HG03565 (cell line): ENCODE results near the gene ADRA2B.
"Not testable (repeated sequence)": the region's sequence is repeated elsewhere in the genome, so short reads cannot be mapped to it uniquely, and the experiment has no call there.

Experiments used
- ATAC-seq: cut with Tn5 transposase; IDR thresholded peaks from one replicate; pipeline ENCODE4 v1.9.1; 2021; ENCODE audit warnings: mild to moderate bottlenecking, moderate library complexity; ENCODE audit not compliant: unreplicated experiment

ADRA2B gene

GRCh38 chr2:96071977-96072491 lies 44.3 kb downstream of the ADRA2B start:
- not testable (repeated sequence) for ATAC-seq

- ATAC-seq: not testable (repeated sequence)
These were observed 45.0 kb downstream of the ADRA2B start for GRCh38 chr2:96071087-96071976.

GRCh38 chr2:96070351-96070750 lies 46.0 kb downstream of the ADRA2B start:
- ATAC-seq: not testable (repeated sequence)

DNA sequence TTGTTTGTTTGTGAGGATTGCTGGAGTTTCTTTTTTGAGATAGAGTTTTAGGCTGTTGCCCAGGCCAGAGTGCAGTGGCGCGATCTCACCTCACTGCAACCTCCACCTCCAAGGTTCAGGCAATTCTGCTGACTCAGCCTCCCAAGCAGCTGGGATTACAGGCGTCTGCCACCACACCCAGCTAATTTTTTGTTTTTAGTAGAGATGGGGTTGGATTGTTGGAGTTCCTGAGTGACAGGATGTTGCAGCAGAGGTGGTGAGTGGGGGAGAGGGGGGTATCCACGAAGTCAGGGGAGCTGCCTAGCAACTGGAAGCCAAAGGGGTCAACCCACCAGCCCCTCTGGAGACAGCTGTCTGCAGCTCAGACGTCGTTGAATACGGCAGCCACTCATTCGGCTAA lies 46.5 kb downstream of the ADRA2B start:
- not testable (repeated sequence) for ATAC-seq

GRCh38 chr2:96067902-96068581 lies 48.3 kb downstream of the ADRA2B start:
- ATAC-seq: not testable (repeated sequence)

DNA sequence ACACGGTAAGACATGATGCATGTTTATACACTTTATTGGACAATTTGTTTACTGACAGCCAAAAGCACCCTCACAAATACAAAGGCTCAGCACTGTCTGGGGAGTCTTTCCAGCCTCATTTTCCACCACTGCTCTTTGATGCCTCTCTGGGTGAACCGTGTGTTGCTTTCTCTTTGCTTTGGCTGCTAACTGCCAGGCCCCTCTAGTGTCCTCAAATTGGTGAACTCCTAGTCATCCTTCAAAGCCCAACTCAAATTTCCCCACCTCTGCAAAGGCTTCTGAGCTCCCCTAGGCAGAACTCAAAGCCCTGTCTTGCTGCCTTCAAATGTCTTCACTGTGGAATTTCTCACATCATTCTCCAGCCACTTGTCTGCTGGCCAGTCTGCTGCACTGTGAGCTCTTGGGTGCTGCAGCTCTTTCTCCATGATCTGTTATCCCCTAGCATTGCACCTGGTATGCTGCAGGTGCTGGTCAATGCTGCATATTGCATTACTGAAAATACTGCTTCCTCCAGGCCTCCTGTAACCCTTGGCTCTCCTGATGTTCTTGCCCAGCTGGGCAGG lies 49.2 kb downstream of the ADRA2B start:
- not testable (repeated sequence) for ATAC-seq

GRCh38 chr2:96066511-96066910 lies 49.9 kb downstream of the ADRA2B start:
- not testable (repeated sequence) for ATAC-seq

- not testable (repeated sequence) for ATAC-seq
These were observed 50.4 kb downstream of the ADRA2B start for GRCh38 chr2:96065954-96066353.

DNA sequence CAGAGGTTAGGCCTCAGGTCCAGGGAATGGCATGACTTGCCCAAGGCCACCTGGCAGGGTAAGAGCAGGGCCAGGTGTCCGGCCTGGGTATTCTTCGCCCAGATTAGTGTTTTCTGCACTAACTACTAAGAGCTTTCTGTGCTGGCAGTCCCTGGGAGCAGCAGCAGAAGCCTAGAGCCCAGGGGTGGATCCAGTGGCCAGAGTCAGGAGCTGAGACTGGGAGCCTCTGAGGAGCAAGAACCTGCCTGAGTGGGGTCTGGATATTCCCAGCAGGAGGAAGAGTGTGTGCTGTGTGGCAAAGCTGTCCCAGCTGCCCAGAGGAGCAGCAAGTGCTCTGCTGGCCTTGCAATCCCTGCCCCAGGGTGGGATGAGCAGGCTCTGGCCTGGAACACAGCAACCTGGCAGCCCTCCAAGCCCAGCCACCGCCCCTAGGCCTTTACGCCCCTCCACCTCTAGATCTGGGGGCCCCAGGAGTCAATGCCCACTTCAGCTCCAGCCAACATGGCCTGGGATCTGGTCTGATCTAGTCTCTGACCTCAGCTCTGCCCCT lies 50.9 kb downstream of the ADRA2B start:
- ATAC-seq: no peak

DNA sequence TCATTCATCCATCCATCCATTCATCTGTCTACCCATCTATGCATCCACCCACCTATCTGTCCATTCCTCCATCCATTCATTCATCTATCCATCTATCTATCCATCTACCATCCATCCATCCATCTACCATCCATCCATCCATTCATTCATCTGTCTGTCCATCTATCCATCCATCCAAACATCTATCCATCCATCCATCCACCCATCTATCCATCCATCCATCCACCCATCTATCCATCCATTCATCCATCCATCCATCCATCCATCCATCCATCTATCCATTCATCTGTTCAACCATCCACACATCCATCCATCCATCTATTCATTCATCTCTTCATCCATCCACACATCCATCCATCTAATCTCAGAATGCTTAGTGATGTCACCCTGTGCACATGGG lies 51.6 kb downstream of the ADRA2B start:
- ATAC-seq: not testable (repeated sequence)

DNA sequence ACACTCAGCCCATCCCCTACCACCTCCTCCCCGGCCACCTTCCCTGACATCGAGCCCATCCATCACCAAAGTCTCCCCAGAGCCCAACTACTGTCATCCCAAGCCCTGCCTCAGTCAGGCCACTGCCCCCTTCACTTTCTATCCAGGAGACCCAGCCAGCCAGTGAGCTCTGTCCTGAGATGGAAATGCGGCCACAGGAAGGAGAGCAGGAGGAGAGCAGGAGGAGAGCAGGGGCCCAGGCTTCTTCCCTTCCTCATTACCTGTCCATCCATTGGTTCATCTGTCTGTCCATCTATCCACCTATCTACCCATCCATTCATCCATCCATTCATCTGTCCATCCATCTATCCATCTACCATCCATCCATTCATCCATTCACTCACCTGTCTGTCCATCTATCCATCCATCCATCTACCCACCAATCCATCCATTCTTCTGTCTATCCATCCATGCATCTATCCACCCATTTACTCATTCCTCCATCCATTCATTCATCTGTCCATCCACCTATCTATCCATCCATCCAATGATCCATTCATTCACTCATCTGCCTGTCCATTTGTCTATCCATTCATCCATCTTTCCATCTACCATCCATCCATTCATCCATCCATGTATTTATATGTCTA lies 52.2 kb downstream of the ADRA2B start:
- ATAC-seq: not testable (repeated sequence)

- not testable (repeated sequence) for ATAC-seq
These were observed 53.1 kb downstream of the ADRA2B start for GRCh38 chr2:96063116-96063899.
